Endothelial cell of umbilical vein (primary cell): ENCODE data around the gene KIAA1549. TPM values are rescaled to one million over a fixed set of nuclear protein-coding genes. Genes with fewer than 3 reads are reported as not detected.

Source experiments
- BruUV-seq: library from RNA; stranded (reverse); fragments of 400-500 nt; replicated peaks from 2 replicates; lab custom pipeline; 2021; lab: Mats Ljungman, UMichigan
- CTCF ChIA-PET: fragments of 300-600, 350-600 bp; sonication (Branson Sonifier 250); formaldehyde crosslinking; loops from one replicate; lab custom pipeline; 2021; ENCODE audit warnings: antibody characterized with exemption, inconsistent platforms; lab: Charles Lee
- POLR2A ChIA-PET: fragments of 300-600, 350-600 bp; sonication (Branson Sonifier 250); formaldehyde crosslinking; loops from one replicate; lab custom pipeline; 2021; ENCODE audit warnings: antibody characterized with exemption, inconsistent platforms; lab: Charles Lee
- DNase-seq: peaks from one replicate; pipeline ENCODE4 v3.0.0-alpha.2; 2011; ENCODE audit warnings: low read depth, low spot score
- FAIRE-seq: peaks from 2 replicates; lab custom pipeline; 2011; peaks lifted over from hg19 to GRCh38; lab: Jason Lieb, UNC
- H2AFZ ChIP-seq: 2 replicates; pipeline ENCODE4 v1.6.0; 2012; ENCODE audit warnings: low read depth, low read length, control low read depth, inconsistent platforms
- H3K27ac ChIP-seq: 2 replicates; pipeline ENCODE4 v1.5.1; 2011; ENCODE audit warnings: low read depth, mild to moderate bottlenecking, control low read depth, low read length, moderate library complexity; ENCODE audit not compliant: insufficient read depth
- H3K27me3 ChIP-seq, 2 experiments: 2 replicates each; pipeline versions ENCODE4 v1.6.0 to v1.6.1; 2011; ENCODE audit warnings: low read length in 2 of 2, mixed read lengths in 1 of 2; ENCODE audit not compliant: control insufficient read depth in 2 of 2, insufficient read depth in 2 of 2
- H3K36me3 ChIP-seq, 2 experiments: 2 replicates in 1 of 2; 3 replicates in 1 of 2; pipeline ENCODE4 v1.5.1; 2011; ENCODE audit warnings: low read length in 2 of 2, mild to moderate bottlenecking in 1 of 2, moderate library complexity in 1 of 2; ENCODE audit not compliant: control insufficient read depth in 2 of 2, insufficient read depth in 2 of 2; ENCODE audit errors: extremely low read depth in 1 of 2
- H3K4me1 ChIP-seq: 3 replicates; pipeline ENCODE4 v1.5.1; 2011; ENCODE audit warnings: mild to moderate bottlenecking, low read length; ENCODE audit not compliant: control insufficient read depth, insufficient read depth; ENCODE audit errors: extremely low read depth
- H3K4me2 ChIP-seq: 2 replicates; pipeline ENCODE4 v1.6.1; 2011; ENCODE audit warnings: low read length, control low read depth, mixed read lengths; ENCODE audit not compliant: insufficient read depth
- H3K4me3 ChIP-seq, 3 experiments: fragments of 200-600 bp in 1 of 3; sonication (generic), shearing (Covaris generic) in 1 of 3; replicated peaks in 1 of 3; 2 replicates each; pipeline ENCODE4 v1.5.1; 2011 to 2016; ENCODE audit warnings: control low read depth in 3 of 3, low read length in 3 of 3, mild to moderate bottlenecking in 2 of 3, inconsistent platforms in 1 of 3, low read depth in 1 of 3, moderate library complexity in 1 of 3; ENCODE audit not compliant: insufficient read depth in 1 of 3
- H3K79me2 ChIP-seq: 2 replicates; pipeline ENCODE4 v1.6.0; 2012; ENCODE audit warnings: low read length, inconsistent platforms; ENCODE audit not compliant: control insufficient read depth, insufficient read depth
- H3K9ac ChIP-seq: replicated peaks from 2 replicates; pipeline ENCODE3; 2011; ENCODE audit warnings: low read length, control low read depth; ENCODE audit not compliant: insufficient read depth; ENCODE audit errors: extremely low read depth
- H3K9me1 ChIP-seq: replicated peaks from 3 replicates; pipeline ENCODE4 v1.6.0; 2011; ENCODE audit warnings: mild to moderate bottlenecking, low read length; ENCODE audit not compliant: control insufficient read depth, insufficient read depth; ENCODE audit errors: extremely low read depth
- H3K9me3 ChIP-seq: replicated peaks from 2 replicates; pipeline ENCODE4 v1.5.1; 2012; ENCODE audit warnings: low read length, inconsistent platforms; ENCODE audit not compliant: control insufficient read depth, insufficient read depth
- H4K20me1 ChIP-seq: replicated peaks from 2 replicates; pipeline ENCODE3; 2011; ENCODE audit warnings: mild to moderate bottlenecking, low read length; ENCODE audit not compliant: control insufficient read depth, insufficient read depth; ENCODE audit errors: extremely low read depth
- CTCF ChIP-seq, 2 donors: IDR thresholded peaks; 1 replicate in 1 of 2; 2 replicates in 1 of 2; pipeline ENCODE4 v1.5.1; 2011; ENCODE audit warnings: low read length in 2 of 2, mild to moderate bottlenecking in 2 of 2, moderate library complexity in 2 of 2, control low read depth in 1 of 2, inconsistent platforms in 1 of 2, low read depth in 1 of 2; ENCODE audit not compliant: insufficient read depth in 1 of 2; ENCODE audit errors: extremely low read depth in 1 of 2
- EZH2 ChIP-seq: IDR thresholded peaks from 2 replicates; pipeline ENCODE4 v1.6.1; 2012; ENCODE audit warnings: borderline replicate concordance, low read depth, mild to moderate bottlenecking, moderate library complexity, low read length, inconsistent platforms; ENCODE audit not compliant: severe bottlenecking
- FOS ChIP-seq: IDR thresholded peaks from 2 replicates; pipeline ENCODE4 v1.6.1; 2011; ENCODE audit warnings: mild to moderate bottlenecking, low read length, moderate library complexity, borderline replicate concordance; ENCODE audit not compliant: insufficient read depth
- GATA2 ChIP-seq: IDR thresholded peaks from 2 replicates; pipeline ENCODE4 v1.7.0; 2011; ENCODE audit warnings: low read depth, mild to moderate bottlenecking, moderate library complexity, mixed read lengths, low read length; ENCODE audit not compliant: insufficient read length, insufficient read depth
- JUN ChIP-seq: IDR thresholded peaks from 2 replicates; pipeline ENCODE4 v1.6.1; 2011; ENCODE audit warnings: borderline replicate concordance, low read depth; ENCODE audit not compliant: insufficient read length, insufficient read depth
- MAX ChIP-seq: IDR thresholded peaks from 2 replicates; pipeline ENCODE4 v1.6.1; 2011; ENCODE audit not compliant: insufficient read depth, insufficient read length
- MYC ChIP-seq: IDR thresholded peaks from one replicate; pipeline ENCODE4 v1.6.1; 2011; ENCODE audit warnings: mild to moderate bottlenecking, low read depth, low read length
- POLR2A ChIP-seq: IDR thresholded peaks from 2 replicates; pipeline ENCODE4 v1.6.1; 2012; ENCODE audit warnings: low read depth, mild to moderate bottlenecking, control low read depth, low read length
- POLR2AphosphoS5 ChIP-seq: IDR thresholded peaks from 2 replicates; pipeline ENCODE4 v1.6.1; 2012; ENCODE audit warnings: low read depth, mild to moderate bottlenecking, control low read depth, low read length, moderate library complexity; ENCODE audit not compliant: insufficient read depth
- dilution Hi-C: fragments of 300-500 bp; cut with MboI; formaldehyde crosslinking; loops from one replicate; pipeline ENCODE4 v1.15.0; 2019; ENCODE audit warnings: low sequenced_read_pairs; ENCODE audit not compliant: extremely low pct_ligation_motif_present
- intact Hi-C: fragments of 100-400 bp; cut with micrococcal nuclease; formaldehyde crosslinking; loops from one replicate; pipeline ENCODE4 v1.10.0; 2022
- polyA plus RNA-seq, 4 experiments: library from polyadenylated mRNA; depleted of rRNA in 3 of 4; stranded (reverse) in 3 of 4; unstranded in 1 of 4; fragments of >200 nt; gene quantifications; 2 replicates each; pipeline versions ENCODE4 v1.2.1 to v1.2.3, GENCODE V29; 2011 to 2012; ENCODE audit warnings: missing spikeins in 1 of 4
- total RNA-seq: library from RNA; stranded (reverse); gene quantifications from 2 replicates; pipeline ENCODE4 v1.2.3, GENCODE V29; 2021

KIAA1549 gene
- total and polyA plus RNA-seq, 2 donors (not counting 3 experiments of a cell fraction or from before 2014, with no cell fraction given) = 4.6 to 10.9 TPM

DNA sequence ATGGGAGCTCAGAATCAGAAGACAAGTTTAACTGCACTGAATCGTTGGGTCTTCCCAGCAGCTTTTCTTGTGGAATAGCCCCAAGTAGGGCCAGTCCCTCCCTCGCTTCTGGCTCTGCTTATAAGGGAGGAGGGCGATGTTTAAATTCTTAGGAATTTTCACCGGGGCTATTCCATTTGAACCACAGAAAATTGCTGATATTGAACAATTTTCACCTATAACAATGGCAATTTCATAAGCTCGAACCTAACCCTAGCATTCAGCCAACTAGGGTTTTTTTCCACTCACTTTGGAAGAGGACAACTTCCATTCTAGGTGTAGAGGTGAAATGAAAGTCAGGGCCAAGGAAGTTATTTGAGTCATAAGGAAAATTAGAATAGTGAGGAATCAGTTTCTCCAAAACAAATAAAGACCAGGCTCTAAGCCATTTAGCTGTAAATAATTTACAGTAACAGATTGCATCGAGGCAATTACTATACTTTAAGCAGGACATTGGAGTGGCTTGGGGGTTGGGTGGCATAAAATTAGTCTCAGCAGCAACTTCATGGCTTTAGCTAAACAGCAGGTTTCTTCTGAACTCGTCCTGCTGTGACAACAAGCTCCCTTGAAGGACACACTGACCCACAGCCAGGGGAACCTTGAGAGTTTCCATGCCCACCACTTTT, 181.7 kb downstream of the KIAA1549 start:
- H3K9ac ChIP-seq = no peak overlapping the region
- H2AFZ ChIP-seq = no peak overlapping the region
- no peaks in the 10 kb centered on the region for H3K27me3 ChIP-seq
- no TSS peak for BruUV-seq
- no peaks in the 10 kb centered on the region for H4K20me1 ChIP-seq
- H3K9me1 ChIP-seq = no peaks in the 10 kb centered on the region
- CTCF ChIA-PET = no interaction called here
- FAIRE-seq (no peak), DNase-seq (no peak)
- no peak overlapping the region for H3K4me2 ChIP-seq
- no peak overlapping the region for H3K4me3 ChIP-seq
- dilution Hi-C loops = no loop called here
- H3K4me1 ChIP-seq = no peaks in the 10 kb centered on the region
- no peaks in the 10 kb centered on the region for H3K36me3 ChIP-seq
- TF ChIP-seq EZH2 (no peak), POLR2AphosphoS5 (no peak), POLR2A (no peak), CTCF (IDR thresholded peaks at IDR 0.05; ENCODE audit: extremely low read depth in 1 of 2, insufficient read depth in 1 of 2, low read depth in 1 of 2, low read length in 2 of 2) (no peak)
- intact Hi-C loops = no loop called here
- H3K79me2 ChIP-seq = no peaks in the 10 kb centered on the region
- POLR2A ChIA-PET = no interaction called here
- H3K9me3 ChIP-seq = no peaks in the 10 kb centered on the region
- H3K27ac ChIP-seq = no peak overlapping the region

GRCh38 chr7:138798836-138799235, 182.4 kb downstream of the KIAA1549 start:
- Histone ChIP-seq H3K36me3 (no peaks in the 10 kb centered on the region), H3K4me1 (no peaks in the 10 kb centered on the region), H3K79me2 (no peaks in the 10 kb centered on the region), H3K9ac (no peak overlapping the region), H4K20me1 (no peaks in the 10 kb centered on the region), H2AFZ (no peak overlapping the region), H3K4me2 (no peak overlapping the region), H3K9me3 (no peaks in the 10 kb centered on the region), H3K27ac (no peak overlapping the region), H3K27me3 (no peaks in the 10 kb centered on the region), H3K4me3 (no peak overlapping the region), H3K9me1 (no peaks in the 10 kb centered on the region)
- POLR2A ChIA-PET = no interaction called here
- CTCF ChIA-PET = no interaction called here
- intact Hi-C loops = no loop called here
- TF ChIP-seq FOS = no peak
- TF ChIP-seq CTCF (IDR thresholded peaks at IDR 0.05; ENCODE audit: extremely low read depth in 1 of 2, insufficient read depth in 1 of 2, low read depth in 1 of 2, low read length in 2 of 2) = no peak
- TF ChIP-seq GATA2 = no peak
- no peak for TF ChIP-seq POLR2AphosphoS5
- TF ChIP-seq MAX = no peak
- TF ChIP-seq JUN = no peak
- TF ChIP-seq MYC = no peak
- no peak for TF ChIP-seq POLR2A
- TF ChIP-seq EZH2 = no peak
- dilution Hi-C loops = no loop called here
- BruUV-seq = no TSS peak
- no peak for FAIRE-seq
- DNase-seq = no peak
